K562 (cell line): ENCODE data around the gene SP140L. TPM values are rescaled to one million over a fixed set of nuclear protein-coding genes. Genes with fewer than 3 reads are reported as not detected.

Experiments used
- BHLHE40 ChIP-seq: IDR thresholded peaks from 2 replicates; pipeline ENCODE4 v1.6.1; 2011; ENCODE audit warnings: low read length, improper control_type of control experiment
- CBFB ChIP-seq: sonication (generic); formaldehyde crosslinking; IDR thresholded peaks from 2 replicates; pipeline ENCODE4 v1.4.0; 2020; ENCODE audit warnings: mild to moderate bottlenecking, missing genetic modification reagents
- COPS2 ChIP-seq: fragments of 450-650 bp; conservative IDR thresholded peaks from 2 replicates; pipeline ENCODE4 v1.6.1; 2016; ENCODE audit warnings: mild to moderate bottlenecking, moderate library complexity
- DACH1 ChIP-seq: fragments of 450-650 bp; IDR thresholded peaks from 2 replicates; pipeline ENCODE4 v1.6.1; 2018; ENCODE audit not compliant: partially characterized antibody
- HNRNPLL ChIP-seq: fragments of 200-400 bp; formaldehyde crosslinking; IDR thresholded peaks from 2 replicates; pipeline ENCODE4 v1.6.1; 2017; ENCODE audit warnings: low read length, low read depth, mild to moderate bottlenecking; ENCODE audit not compliant: poor library complexity, severe bottlenecking
- JUN ChIP-seq, 2 experiments: sonication (generic) in 1 of 2; formaldehyde crosslinking in 1 of 2; IDR thresholded peaks; 2 replicates each; pipeline versions ENCODE4 v1.6.1 to v1.8.0; 2012 to 2022; ENCODE audit warnings: borderline replicate concordance in 2 of 2, mild to moderate bottlenecking in 2 of 2, improper control_type of control experiment in 1 of 2, low read depth in 1 of 2, low read length in 1 of 2, missing genetic modification reagents in 1 of 2
- KDM2B ChIP-seq: fragments of 250-450 bp; sonication (Bioruptor Pico); IDR thresholded peaks from 2 replicates; pipeline ENCODE4 v1.8.0; 2021; ENCODE audit warnings: mild to moderate bottlenecking, moderate library complexity
- MCM2 ChIP-seq: fragments of 450-650 bp; IDR thresholded peaks from 2 replicates; pipeline ENCODE4 v1.6.1; 2017; ENCODE audit warnings: low read depth, mild to moderate bottlenecking
- MECOM ChIP-seq: fragments of 250-450 bp; sonication (Bioruptor Pico); IDR thresholded peaks from 2 replicates; pipeline ENCODE4 v1.8.0; 2022; ENCODE audit warnings: inconsistent platforms
- MEIS2 ChIP-seq: fragments of 450-650 bp; IDR thresholded peaks from 2 replicates; pipeline ENCODE4 v1.6.1; 2014; ENCODE audit warnings: mild to moderate bottlenecking; ENCODE audit not compliant: partially characterized antibody
- MITF ChIP-seq: IDR thresholded peaks from 2 replicates; pipeline ENCODE4 v1.6.1; 2014; ENCODE audit warnings: antibody characterized with exemption
- MLX ChIP-seq, 2 experiments: fragments of 450-650 bp in 1 of 2; sonication (generic) in 1 of 2; formaldehyde crosslinking; conservative IDR thresholded peaks; 2 replicates each; pipeline versions ENCODE4 v1.4.0 to v1.8.1; 2020 to 2022; ENCODE audit warnings: mild to moderate bottlenecking in 1 of 2, missing genetic modification reagents in 1 of 2
- NFIC ChIP-seq: fragments of 450-650 bp; IDR thresholded peaks from 2 replicates; pipeline ENCODE4 v1.6.1; 2017; ENCODE audit warnings: mild to moderate bottlenecking, inconsistent platforms
- POLR2AphosphoS5 ChIP-seq: IDR thresholded peaks from 2 replicates; pipeline ENCODE4 v1.6.1; 2011; ENCODE audit warnings: mild to moderate bottlenecking, low read depth, low read length, moderate library complexity; ENCODE audit not compliant: control insufficient read depth, insufficient read depth
- SMARCC2 ChIP-seq: fragments of 450-650 bp; IDR thresholded peaks from 2 replicates; pipeline ENCODE4 v1.6.1; 2017; ENCODE audit warnings: antibody characterized with exemption, moderate library complexity, mild to moderate bottlenecking, low read depth
- TCF3 ChIP-seq: sonication (generic); formaldehyde crosslinking; IDR thresholded peaks from 2 replicates; pipeline ENCODE4 v1.4.0; 2020; ENCODE audit warnings: mild to moderate bottlenecking, missing genetic modification reagents
- TEAD4 ChIP-seq, 2 experiments: sonication (generic) in 1 of 2; formaldehyde crosslinking in 1 of 2; IDR thresholded peaks; 2 replicates each; pipeline versions ENCODE4 v1.6.1 to v1.8.0; 2012 to 2022; ENCODE audit warnings: borderline replicate concordance in 1 of 2, inconsistent platforms in 1 of 2, low read length in 1 of 2, mild to moderate bottlenecking in 1 of 2, missing genetic modification reagents in 1 of 2
- THRAP3 ChIP-seq: fragments of 450-650 bp; IDR thresholded peaks from 2 replicates; pipeline ENCODE4 v1.6.1; 2016; ENCODE audit warnings: mild to moderate bottlenecking, inconsistent platforms, borderline replicate concordance
- ZFX ChIP-seq: sonication (generic); formaldehyde crosslinking; IDR thresholded peaks from 2 replicates; pipeline ENCODE4 v1.8.0; 2022; ENCODE audit warnings: mild to moderate bottlenecking, missing genetic modification reagents, moderate library complexity
- ZNF12 ChIP-seq: sonication (generic); formaldehyde crosslinking; IDR thresholded peaks from 2 replicates; pipeline ENCODE4 v1.4.0; 2020; ENCODE audit warnings: mild to moderate bottlenecking, missing genetic modification reagents
- ZNF121 ChIP-seq: sonication (generic); formaldehyde crosslinking; conservative IDR thresholded peaks from 2 replicates; pipeline ENCODE4 v1.8.0; 2022; ENCODE audit warnings: missing genetic modification reagents
- ZNF140 ChIP-seq: fragments of 250-450 bp; sonication (Bioruptor Pico); IDR thresholded peaks from 2 replicates; pipeline ENCODE4 v1.8.0; 2021; ENCODE audit warnings: moderate library complexity, mild to moderate bottlenecking, inconsistent platforms
- ZNF780A ChIP-seq: fragments of 250-450 bp; sonication (Bioruptor Pico); IDR thresholded peaks from 2 replicates; pipeline ENCODE4 v1.5.0; 2021; ENCODE audit warnings: mild to moderate bottlenecking
- polyA plus RNA-seq, 8 experiments: library from polyadenylated mRNA; depleted of rRNA in 4 of 8; stranded (reverse) in 5 of 8; unstranded in 3 of 8; fragments of >200 nt; fragmentation: Nextera tagmentation in 2 of 8; fragmentation: Illumina TruSeq in 1 of 8; extraction: Ambion mirVana in 2 of 8; extraction: Trizol in 1 of 8; gene quantifications; 2 replicates each; pipeline versions ENCODE4 v1.2.1 to v1.2.3, GENCODE V29; 2011 to 2014; ENCODE audit warnings: inconsistent platforms in 1 of 8, missing spikeins in 1 of 8
- total RNA-seq, 7 experiments: library from RNA; depleted of rRNA in 6 of 7; stranded (reverse); fragments of >200 nt in 6 of 7; fragmentation: Illumina TruSeq in 2 of 7; extraction: Trizol in 2 of 7; gene quantifications; 2 replicates each; pipeline versions ENCODE4 v1.2.1 to v1.2.3, GENCODE V29; 2011 to 2021; ENCODE audit warnings: low replicate concordance in 1 of 7
- TF ChIP-seq, protein P1 (sequence below): sonication (generic); formaldehyde crosslinking; IDR thresholded peaks from 2 replicates; pipeline ENCODE4 v1.9.0; 2022; ENCODE audit warnings: mild to moderate bottlenecking, missing genetic modification reagents
- TF ChIP-seq, protein P2 (sequence below): fragments of 250-450 bp; sonication (Bioruptor Pico); IDR thresholded peaks from 2 replicates; pipeline ENCODE4 v1.5.0; 2020; ENCODE audit warnings: mild to moderate bottlenecking, borderline replicate concordance

Gene SP140L
- total and polyA plus RNA-seq, 9 of the 15 experiments (the other 6 are each of a cell fraction or from before 2014, with no cell fraction given) = 4.0 to 15.5 (median 11.3) TPM

DNA sequence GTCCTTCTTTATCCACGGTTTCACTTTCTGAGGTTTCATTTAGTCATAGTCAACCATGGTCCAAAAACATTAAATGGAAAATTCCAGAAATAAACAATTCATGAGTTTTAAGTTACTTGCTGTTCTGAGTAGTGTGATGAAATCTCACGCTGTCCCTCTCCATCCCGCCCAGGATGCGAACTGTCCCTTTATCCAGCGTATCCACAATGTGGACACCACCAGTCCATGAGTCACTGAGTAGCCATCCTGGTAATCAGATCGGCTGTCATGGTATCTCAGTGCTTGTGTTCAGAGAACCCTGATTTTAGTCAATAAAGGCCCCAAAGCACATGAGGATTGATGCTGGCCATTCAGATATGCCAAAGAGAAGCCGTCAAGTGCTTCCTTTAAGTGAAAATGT lies 3.7 kb downstream of the SP140L start (continued):
- TF ChIP-seq MCM2 (no peak), ZNF12 (no peak), TEAD4 (IDR thresholded peaks at IDR 0.05; ENCODE audit: low read length) (peak; percentile 38; the same call in 1 of the 2 replicates), TEAD4 (CRISPR knock-in tag; IDR thresholded peaks at IDR 0.05; ENCODE audit: borderline replicate concordance) (no peak), BHLHE40 (peak; percentile 45; the same call in 1 of the 2 replicates), MITF (no peak), CBFB (CRISPR knock-in tag) (no peak), ZNF780A (CRISPR knock-in tag) (no peak), TCF3 (no peak), MLX (CRISPR knock-in tag; conservative IDR thresholded peaks at IDR 0.05) (no peak), THRAP3 (no peak), HNRNPLL (no peak), NFIC (no peak), POLR2AphosphoS5 (no peak), KDM2B (no peak), MEIS2 (peak; percentile 74), COPS2 (no peak), DACH1 (no peak), ZFX (CRISPR knock-in tag) (no peak), ZNF121 (CRISPR knock-in tag) (no peak), JUN (IDR thresholded peaks at IDR 0.05; ENCODE audit: borderline replicate concordance, low read depth, low read length) (peak; percentile 45; the same call in 1 of the 2 replicates), JUN (CRISPR knock-in tag; IDR thresholded peaks at IDR 0.05; ENCODE audit: borderline replicate concordance) (no peak), MECOM (no peak), SMARCC2 (0 out of 2 replicates have a peak, but pooled peaks have one; percentile 36), ZNF140 (CRISPR knock-in tag) (no peak)
- TF ChIP-seq, protein P1, sequence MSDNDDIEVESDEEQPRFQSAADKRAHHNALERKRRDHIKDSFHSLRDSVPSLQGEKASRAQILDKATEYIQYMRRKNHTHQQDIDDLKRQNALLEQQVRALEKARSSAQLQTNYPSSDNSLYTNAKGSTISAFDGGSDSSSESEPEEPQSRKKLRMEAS (CRISPR knock-in tag) = no peak
- TF ChIP-seq, protein P2, sequence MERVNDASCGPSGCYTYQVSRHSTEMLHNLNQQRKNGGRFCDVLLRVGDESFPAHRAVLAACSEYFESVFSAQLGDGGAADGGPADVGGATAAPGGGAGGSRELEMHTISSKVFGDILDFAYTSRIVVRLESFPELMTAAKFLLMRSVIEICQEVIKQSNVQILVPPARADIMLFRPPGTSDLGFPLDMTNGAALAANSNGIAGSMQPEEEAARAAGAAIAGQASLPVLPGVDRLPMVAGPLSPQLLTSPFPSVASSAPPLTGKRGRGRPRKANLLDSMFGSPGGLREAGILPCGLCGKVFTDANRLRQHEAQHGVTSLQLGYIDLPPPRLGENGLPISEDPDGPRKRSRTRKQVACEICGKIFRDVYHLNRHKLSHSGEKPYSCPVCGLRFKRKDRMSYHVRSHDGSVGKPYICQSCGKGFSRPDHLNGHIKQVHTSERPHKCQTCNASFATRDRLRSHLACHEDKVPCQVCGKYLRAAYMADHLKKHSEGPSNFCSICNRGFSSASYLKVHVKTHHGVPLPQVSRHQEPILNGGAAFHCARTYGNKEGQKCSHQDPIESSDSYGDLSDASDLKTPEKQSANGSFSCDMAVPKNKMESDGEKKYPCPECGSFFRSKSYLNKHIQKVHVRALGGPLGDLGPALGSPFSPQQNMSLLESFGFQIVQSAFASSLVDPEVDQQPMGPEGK (CRISPR knock-in tag) = no peak
